ENCODE measurements around the gene ERAS. TPM values are rescaled to one million over a fixed set of nuclear protein-coding genes. Genes with fewer than 3 reads are reported as not detected.
A peak's percentile ranks its signal among the peaks of the same experiment; 100 is the strongest.

Gene ERAS
- total and polyA plus RNA-seq, 10 donors: 0.08 to 0.79 (median 0.10) TPM; not detected in 7

- DNase-seq: no peak
- TF ChIP-seq POLR2AphosphoS5 (IDR thresholded peaks at IDR 0.05) (no peak), POLR2A (IDR thresholded peaks at IDR 0.05) (no peak), CTCF (IDR thresholded peaks at IDR 0.05 in 8 of 11, conservative IDR thresholded peaks at IDR 0.05 in 3 of 11) (no peak)
- Histone ChIP-seq H3K27ac (no peak overlapping the region), H3K4me1 (peaks cover 0 to 27% (median 12%) of the 10 kb centered on the region in 6 donors), H3K27me3 (replicated peaks in 1 of 7) (peaks cover 0 to 87% (median 39%) of the 10 kb centered on the region in 7 donors), H3K4me3 (no peak overlapping the region), H3K36me3 (peaks cover 0 to 19% (median 2%) of the 10 kb centered on the region in 6 donors), H3K9me3 (peaks cover 0 to 8% (median 0%) of the 10 kb centered on the region in 8 donors)
- 80 to 93% (median 90%) methylated on average over 14 to 24 of the region's 24 CpGs for WGBS, 5 donors
- intact Hi-C loops (cut with DNase I; ENCODE audit: low total_unique reads): no loop called here
These were observed 2.9 kb downstream of the ERAS start for GRCh38 chrX:48829016-48829735.

- Histone ChIP-seq H3K27ac (no peak overlapping the region), H3K9me3 (no peaks in the 10 kb centered on the region), H3K4me3 (peak overlapping the region in 1 of 8 donors; percentile 37), H3K4me1 (peaks cover 0 to 33% (median 16%) of the 10 kb centered on the region in 6 donors), H3K27me3 (replicated peaks in 1 of 7) (peaks cover 0 to 95% (median 49%) of the 10 kb centered on the region in 7 donors), H3K36me3 (no peaks in the 10 kb centered on the region)
- TF ChIP-seq POLR2AphosphoS5 (IDR thresholded peaks at IDR 0.05) (no peak), POLR2A (IDR thresholded peaks at IDR 0.05) (no peak), CTCF (IDR thresholded peaks at IDR 0.05 in 8 of 11, conservative IDR thresholded peaks at IDR 0.05 in 3 of 11) (no peak)
- no peak for DNase-seq
- 0 to 46% (median 17%) methylated on average over 2 to 58 of the region's 58 CpGs for WGBS, 5 donors
- intact Hi-C loops (cut with DNase I; ENCODE audit: low total_unique reads): no loop called here
These were observed 5.0 kb downstream of the ERAS start for GRCh38 chrX:48831136-48831908.

GRCh38 chrX:48831909-48832291 lies 5.6 kb downstream of the ERAS start:
- peaks cover 0 to 27% (median 11%) of the 10 kb centered on the region in 6 donors for H3K4me1 ChIP-seq
- no peak overlapping the region for H3K27ac ChIP-seq
- H3K4me3 ChIP-seq: peak overlapping the region in 1 of 8 donors; percentile 37
- H3K36me3 ChIP-seq: no peaks in the 10 kb centered on the region
- H3K9me3 ChIP-seq: no peaks in the 10 kb centered on the region
- peaks cover 0 to 93% (median 43%) of the 10 kb centered on the region in 7 donors for H3K27me3 ChIP-seq (replicated peaks in 1 of 7)
- no peak for DNase-seq
- TF ChIP-seq CTCF (IDR thresholded peaks at IDR 0.05 in 8 of 11, conservative IDR thresholded peaks at IDR 0.05 in 3 of 11) (no peak), POLR2A (IDR thresholded peaks at IDR 0.05) (no peak), POLR2AphosphoS5 (IDR thresholded peaks at IDR 0.05) (no peak)
- 4 to 58% (median 5%) methylated on average over 11 to 57 of the region's 57 CpGs for WGBS, 5 donors
- intact Hi-C loops (cut with DNase I; ENCODE audit: low total_unique reads): no loop called here
